Endothelial cell (in vitro differentiated cells): ENCODE data around the gene AFF2. TPM values are rescaled to one million over a fixed set of nuclear protein-coding genes. Genes with fewer than 3 reads are reported as not detected.

Source experiments
- DNase-seq: peaks from one replicate; pipeline ENCODE4 v3.0.0; 2021; ENCODE audit warnings: low spot score
- H3K27ac Mint-ChIP-seq: one replicate; pipeline ENCODE4 v1.8.0; 2021; ENCODE audit warnings: mixed read lengths, inconsistent platforms; ENCODE audit not compliant: unreplicated experiment
- H3K27me3 Mint-ChIP-seq: one replicate; pipeline ENCODE4 v1.8.0; 2021; ENCODE audit warnings: mild to moderate bottlenecking, moderate library complexity, mixed read lengths, inconsistent platforms; ENCODE audit not compliant: unreplicated experiment
- H3K36me3 Mint-ChIP-seq: one replicate; pipeline ENCODE4 v1.8.0; 2021; ENCODE audit warnings: mild to moderate bottlenecking, low read depth, mixed read lengths, inconsistent platforms; ENCODE audit not compliant: unreplicated experiment
- H3K4me1 Mint-ChIP-seq: one replicate; pipeline ENCODE4 v1.8.0; 2021; ENCODE audit warnings: mild to moderate bottlenecking, mixed read lengths, inconsistent platforms; ENCODE audit not compliant: unreplicated experiment
- H3K4me3 Mint-ChIP-seq: one replicate; pipeline ENCODE4 v1.8.0; 2021; ENCODE audit warnings: mild to moderate bottlenecking, mixed read lengths, inconsistent platforms; ENCODE audit not compliant: unreplicated experiment
- H3K9me3 Mint-ChIP-seq: one replicate; pipeline ENCODE4 v1.8.0; 2021; ENCODE audit warnings: mixed read lengths, inconsistent platforms; ENCODE audit not compliant: unreplicated experiment
- CTCF ChIP-seq: fragments of 200-600 bp; sonication (generic); IDR thresholded peaks from one replicate; pipeline ENCODE4 v1.5.0; 2021; ENCODE audit warnings: antibody characterized with exemption; ENCODE audit not compliant: unreplicated experiment
- total RNA-seq: library from RNA; stranded (reverse); fragmentation: NEBNext Ultra II Directional; extraction: Animal tissue kit (Norgen Biotek cat#: 25700); gene quantifications from one replicate; pipeline ENCODE4 v1.2.1, GENCODE V29; 2021; ENCODE audit not compliant: unreplicated experiment

The AFF2 gene
- total RNA-seq, 1 donor from 2014 or later = 9.3 TPM

GRCh38 chrX:148555101-148555500 is 54.7 kb downstream of the AFF2 start:
- Mint-ChIP-seq H3K4me1 (no peaks in the 10 kb centered on the region), H3K9me3 (no peaks in the 10 kb centered on the region), H3K27ac (no peak overlapping the region), H3K4me3 (no peak overlapping the region), H3K27me3 (peaks cover 4% of the 10 kb centered on the region), H3K36me3 (no peaks in the 10 kb centered on the region)
- TF ChIP-seq CTCF = no peak
- DNase-seq = no peak

DNA sequence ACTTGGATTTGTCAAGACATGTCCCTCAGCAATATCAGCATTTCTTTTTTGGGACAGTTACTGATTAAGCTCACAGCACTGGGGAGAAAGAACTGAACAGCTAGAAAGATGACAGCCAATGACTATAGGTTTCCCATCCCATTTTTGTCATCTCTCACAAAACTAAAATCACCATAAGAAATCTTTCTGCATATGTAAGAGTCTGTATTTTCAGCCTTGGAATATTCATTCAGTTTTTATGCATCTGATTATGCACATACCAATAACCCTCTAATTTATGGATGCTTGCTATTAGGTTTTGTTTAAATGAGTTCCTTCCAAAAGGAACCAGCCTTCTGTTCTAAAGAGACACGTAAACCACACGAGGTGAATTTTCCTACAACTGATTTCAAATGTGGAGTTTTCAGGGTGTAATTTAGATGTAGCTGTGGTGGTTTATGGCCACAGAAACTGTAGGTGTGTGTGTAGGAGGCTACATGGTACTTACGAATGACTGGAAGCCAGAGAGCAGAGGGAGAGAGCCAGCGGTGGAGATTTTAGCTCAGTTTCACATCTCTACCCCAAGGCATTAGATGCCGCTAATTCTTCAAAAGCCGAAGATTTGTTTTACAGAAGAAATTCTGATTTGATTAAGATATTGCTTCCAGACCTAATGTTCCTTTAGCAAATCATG is 55.3 kb downstream of the AFF2 start:
- Mint-ChIP-seq H3K27ac (no peak overlapping the region), H3K4me1 (no peaks in the 10 kb centered on the region), H3K9me3 (no peaks in the 10 kb centered on the region), H3K36me3 (no peaks in the 10 kb centered on the region), H3K4me3 (no peak overlapping the region), H3K27me3 (peaks cover 4% of the 10 kb centered on the region)
- no peak for TF ChIP-seq CTCF
- no peak for DNase-seq

GRCh38 chrX:148556498-148556897 is 56.1 kb downstream of the AFF2 start:
- H3K27me3 Mint-ChIP-seq = peaks cover 4% of the 10 kb centered on the region
- H3K9me3 Mint-ChIP-seq = no peaks in the 10 kb centered on the region
- no peak overlapping the region for H3K4me3 Mint-ChIP-seq
- no peaks in the 10 kb centered on the region for H3K4me1 Mint-ChIP-seq
- TF ChIP-seq CTCF = no peak
- H3K27ac Mint-ChIP-seq = no peak overlapping the region
- no peak for DNase-seq
- H3K36me3 Mint-ChIP-seq = no peaks in the 10 kb centered on the region

- no peaks in the 10 kb centered on the region for H3K27me3 Mint-ChIP-seq
- no peaks in the 10 kb centered on the region for H3K36me3 Mint-ChIP-seq
- no peaks in the 10 kb centered on the region for H3K9me3 Mint-ChIP-seq
- H3K4me3 Mint-ChIP-seq = no peak overlapping the region
- no peak for DNase-seq
- no peak overlapping the region for H3K27ac Mint-ChIP-seq
- no peak for TF ChIP-seq CTCF
- peaks cover 7% of the 10 kb centered on the region for H3K4me1 Mint-ChIP-seq
Observed at GRCh38 chrX:148562846-148563245, 62.4 kb downstream of the AFF2 start.

- no peak overlapping the region for H3K27ac Mint-ChIP-seq
- H3K4me3 Mint-ChIP-seq = no peak overlapping the region
- TF ChIP-seq CTCF = no peak
- H3K36me3 Mint-ChIP-seq = no peaks in the 10 kb centered on the region
- H3K27me3 Mint-ChIP-seq = no peaks in the 10 kb centered on the region
- no peaks in the 10 kb centered on the region for H3K9me3 Mint-ChIP-seq
- peaks cover 12% of the 10 kb centered on the region for H3K4me1 Mint-ChIP-seq
- no peak for DNase-seq
Observed at GRCh38 chrX:148567229-148567628, 66.8 kb downstream of the AFF2 start.
